Cortex of kidney (tissue), 1 donor: ENCODE data around the gene ALDOC.
A peak's percentile ranks its signal among the peaks of the same experiment; 100 is the strongest.
"Not testable (repeated sequence)": the region's sequence is repeated elsewhere in the genome, so short reads cannot be mapped to it uniquely, and the experiment has no call there.

Experiments used
- DNase-seq: peaks from one replicate; lab custom pipeline; 2025; lab: John Stamatoyannopoulos, UW

Gene ALDOC

GRCh38 chr17:28576758-28577465, at the start of gene ALDOC:
Gene ALDOC, minus strand, starts transcription at chr17:28576895. Its CDS starts 1,363 bp downstream, at chr17:28575532.
- DNase-seq, result no peak

GRCh38 chr17:28624148-28624547, 47.5 kb upstream of the ALDOC start:
- no peak for DNase-seq

- DNase-seq, result no peak
Measured at GRCh38 chr17:28623696-28624095, 47.0 kb upstream of the ALDOC start.

- no peak for DNase-seq
Measured at GRCh38 chr17:28622186-28622585, 45.5 kb upstream of the ALDOC start.

GRCh38 chr17:28620010-28620409, 43.3 kb upstream of the ALDOC start:
- no peak for DNase-seq

- DNase-seq, result no peak
Measured at GRCh38 chr17:28618464-28618863, 41.8 kb upstream of the ALDOC start.

- DNase-seq, result no peak
Measured at GRCh38 chr17:28616281-28616680, 39.6 kb upstream of the ALDOC start.

GRCh38 chr17:28615260-28615940, 38.7 kb upstream of the ALDOC start:
- no peak for DNase-seq

GRCh38 chr17:28613931-28614381, 37.3 kb upstream of the ALDOC start, which contains the start of gene RSKR:
Gene RSKR, minus strand, starts transcription at chr17:28614185. Its CDS starts 24 bp downstream, at chr17:28614161.
- no peak for DNase-seq

GRCh38 chr17:28612936-28613872, 36.5 kb upstream of the ALDOC start:
- DNase-seq, result no peak

- no peak for DNase-seq
Measured at GRCh38 chr17:28612531-28612930, 35.8 kb upstream of the ALDOC start.

- DNase-seq, result no peak
Measured at GRCh38 chr17:28610376-28610775, 33.7 kb upstream of the ALDOC start.

- DNase-seq, result not testable (repeated sequence)
Measured at GRCh38 chr17:28604031-28604430, 27.3 kb upstream of the ALDOC start.

GRCh38 chr17:28599311-28600184, 22.9 kb upstream of the ALDOC start:
- no peak for DNase-seq

GRCh38 chr17:28598799-28599310, 22.2 kb upstream of the ALDOC start, which contains the start of gene SPAG5:
Gene SPAG5, minus strand, starts transcription at chr17:28599025. Its CDS starts 79 bp downstream, at chr17:28598946.
- peak; percentile 42 for DNase-seq

GRCh38 chr17:28598389-28598788, 21.7 kb upstream of the ALDOC start:
- no peak for DNase-seq

- no peak for DNase-seq
Measured at GRCh38 chr17:28597606-28598383, 21.1 kb upstream of the ALDOC start.

GRCh38 chr17:28592260-28592659, 15.6 kb upstream of the ALDOC start:
- no peak for DNase-seq

GRCh38 chr17:28585851-28586250, 9.2 kb upstream of the ALDOC start:
- no peak for DNase-seq

- no peak for DNase-seq
Measured at GRCh38 chr17:28584434-28584833, 7.7 kb upstream of the ALDOC start.
